Neural crest cell (in vitro differentiated cells): ENCODE results near the gene IGFBP7. TPM values are rescaled to one million over a fixed set of nuclear protein-coding genes. Genes with fewer than 3 reads are reported as not detected.

Experiments
- DNase-seq: peaks from one replicate; pipeline ENCODE4 v3.0.0; 2021; ENCODE audit warnings: low read depth, mixed read lengths, low spot score
- H3K27ac Mint-ChIP-seq: one replicate; pipeline ENCODE4 v1.8.0; 2021; ENCODE audit warnings: mild to moderate bottlenecking, mixed read lengths; ENCODE audit not compliant: unreplicated experiment
- H3K27me3 Mint-ChIP-seq: 2 replicates; pipeline ENCODE4 v1.8.0; 2021; ENCODE audit warnings: low read depth, mild to moderate bottlenecking, mixed read lengths
- H3K36me3 Mint-ChIP-seq: 2 replicates; pipeline ENCODE4 v1.8.0; 2021; ENCODE audit warnings: low read depth, mild to moderate bottlenecking, mixed read lengths
- H3K4me1 Mint-ChIP-seq: 2 replicates; pipeline ENCODE4 v1.8.0; 2021; ENCODE audit warnings: mixed read lengths
- H3K4me3 Mint-ChIP-seq: one replicate; pipeline ENCODE4 v1.8.0; 2021; ENCODE audit warnings: mild to moderate bottlenecking, mixed read lengths
- H3K9me3 Mint-ChIP-seq: 2 replicates; pipeline ENCODE4 v1.8.0; 2021; ENCODE audit warnings: mixed read lengths
- CTCF ChIP-seq: fragments of 200-600 bp; sonication (generic); conservative IDR thresholded peaks from 2 replicates; pipeline ENCODE4 v1.5.0; 2021; ENCODE audit warnings: antibody characterized with exemption, mild to moderate bottlenecking
- long read RNA-seq: library from polyadenylated mRNA; unstranded; transcript quantifications from one replicate; pipeline ENCODE4 v2.0.0, GENCODE V29; 2020
- total RNA-seq: library from RNA; stranded (reverse); gene quantifications from 2 replicates; pipeline ENCODE4 v1.2.1, GENCODE V29; 2021

Gene IGFBP7
- total RNA-seq, result 0.55 and 0.82 TPM in 2 replicates
- long read RNA-seq, result 0 reads

GRCh38 chr4:57109847-57110639 lies at the start of gene IGFBP7:
Gene IGFBP7, minus strand, starts transcription at chr4:57110385. Its CDS starts 34 bp downstream, at chr4:57110351.
- peak; percentile 21 for TF ChIP-seq CTCF
- Mint-ChIP-seq H3K4me1 (peaks cover 12% of the 10 kb centered on the region), H3K27ac (peak within 1 kb of the TSS; percentile 60), H3K4me3 (peak within 1 kb of the TSS; percentile 94), H3K9me3 (no peaks in the 10 kb centered on the region), H3K36me3 (no peaks in the 10 kb centered on the region), H3K27me3 (peaks cover 73% of the 10 kb centered on the region)
- DNase-seq, result peak; percentile 9

- Mint-ChIP-seq H3K27ac (peak overlapping the region; percentile 32), H3K27me3 (peaks cover 3% of the 10 kb centered on the region), H3K36me3 (peaks cover 4% of the 10 kb centered on the region), H3K9me3 (no peaks in the 10 kb centered on the region), H3K4me1 (peaks cover 39% of the 10 kb centered on the region), H3K4me3 (no peak overlapping the region)
- no peak for DNase-seq
- TF ChIP-seq CTCF, result no peak
Observed at GRCh38 chr4:57159866-57160265, 49.7 kb upstream of the IGFBP7 start.

- Mint-ChIP-seq H3K27ac (no peak overlapping the region), H3K9me3 (no peaks in the 10 kb centered on the region), H3K27me3 (no peaks in the 10 kb centered on the region), H3K36me3 (peaks cover 4% of the 10 kb centered on the region), H3K4me3 (no peak overlapping the region), H3K4me1 (peaks cover 40% of the 10 kb centered on the region)
- DNase-seq, result no peak
- TF ChIP-seq CTCF, result no peak
Observed at GRCh38 chr4:57158762-57159161, 48.6 kb upstream of the IGFBP7 start.

- Mint-ChIP-seq H3K4me1 (peaks cover 35% of the 10 kb centered on the region), H3K27me3 (no peaks in the 10 kb centered on the region), H3K36me3 (peaks cover 4% of the 10 kb centered on the region), H3K4me3 (no peak overlapping the region), H3K27ac (no peak overlapping the region), H3K9me3 (no peaks in the 10 kb centered on the region)
- DNase-seq, result no peak
- no peak for TF ChIP-seq CTCF
Observed at GRCh38 chr4:57158221-57158620, 48.0 kb upstream of the IGFBP7 start.

- H3K36me3 Mint-ChIP-seq, result peaks cover 4% of the 10 kb centered on the region
- H3K9me3 Mint-ChIP-seq, result no peaks in the 10 kb centered on the region
- DNase-seq, result no peak
- no peak for TF ChIP-seq CTCF
- no peak overlapping the region for H3K4me3 Mint-ChIP-seq
- no peaks in the 10 kb centered on the region for H3K27me3 Mint-ChIP-seq
- peaks cover 33% of the 10 kb centered on the region for H3K4me1 Mint-ChIP-seq
- H3K27ac Mint-ChIP-seq, result no peak overlapping the region
Observed at GRCh38 chr4:57157596-57158137, 47.5 kb upstream of the IGFBP7 start.
